ENCODE data around the gene SLIT3.

The SLIT3 gene

DNA sequence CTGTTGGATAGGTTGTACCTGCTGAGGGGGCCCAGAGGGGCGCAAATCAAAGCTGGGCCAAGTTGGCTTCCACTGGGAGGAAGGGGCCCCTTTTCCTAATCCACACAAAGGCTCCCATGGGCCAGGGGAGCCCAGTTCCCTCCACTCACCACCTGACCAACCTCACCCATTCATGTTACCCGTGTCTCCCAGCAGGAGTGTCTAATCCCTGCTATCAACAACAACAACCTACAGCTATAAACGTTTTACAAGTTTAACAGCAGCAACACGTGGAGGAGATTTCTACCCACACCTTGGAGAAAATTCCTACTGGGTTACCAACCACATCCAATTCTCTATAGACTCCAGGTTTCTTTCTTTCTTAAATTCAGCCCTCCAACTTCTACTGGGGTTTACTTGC is 216.2 kb downstream of the SLIT3 start:
- DNase-seq, result no peak
- no peaks in the 10 kb centered on the region for H3K27me3 ChIP-seq (replicated peaks)
- no peak overlapping the region for H3K27ac ChIP-seq
- H3K36me3 ChIP-seq (replicated peaks), result no peaks in the 10 kb centered on the region
- no peak for TF ChIP-seq CTCF (IDR thresholded peaks at IDR 0.05; ENCODE audit: low read depth, low read length, missing control alignments)
- in situ Hi-C loops (cut with HindIII; ENCODE audit: low pct_ligation_motif_present, low sequenced_read_pairs), result no loop called here
- no peak overlapping the region for H3K4me3 ChIP-seq (ENCODE audit: low read depth, low read length)

DNA sequence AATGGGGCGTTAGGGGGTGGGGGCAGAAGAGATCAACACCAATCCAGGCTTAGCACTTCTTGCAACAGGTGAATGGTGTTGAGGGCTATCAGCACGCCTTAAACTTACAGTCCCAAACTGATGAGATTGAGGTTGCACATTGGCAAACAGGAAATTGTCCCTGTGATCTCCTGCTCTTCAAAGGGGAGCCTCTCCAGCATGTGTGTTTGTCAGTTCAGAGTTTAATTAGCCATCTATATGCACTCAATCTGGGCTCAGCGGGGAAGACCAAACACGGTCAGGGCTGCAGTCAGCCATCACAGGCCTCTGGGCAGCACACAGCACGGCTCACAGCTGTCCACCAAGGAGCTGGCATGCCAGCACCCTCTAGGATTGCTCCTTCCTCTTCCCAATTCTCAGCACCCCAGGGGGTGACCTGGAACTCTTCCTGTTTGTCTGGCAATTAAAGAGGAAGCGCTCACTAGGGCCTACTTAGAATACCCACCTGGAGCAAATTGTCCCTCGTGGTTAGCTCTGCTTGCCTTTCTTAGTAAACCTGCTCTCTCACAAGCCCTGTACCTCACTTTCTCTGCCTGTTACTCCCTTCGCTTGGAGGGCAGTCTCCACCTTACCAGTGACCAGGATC is 217.4 kb downstream of the SLIT3 start:
- Histone ChIP-seq H3K27me3 (replicated peaks) (no peaks in the 10 kb centered on the region), H3K27ac (no peak overlapping the region), H3K36me3 (replicated peaks) (no peaks in the 10 kb centered on the region), H3K4me3 (ENCODE audit: low read depth, low read length) (no peak overlapping the region)
- TF ChIP-seq CTCF (IDR thresholded peaks at IDR 0.05; ENCODE audit: low read depth, low read length, missing control alignments), result no peak
- DNase-seq, result no peak
- in situ Hi-C loops (cut with HindIII; ENCODE audit: low pct_ligation_motif_present, low sequenced_read_pairs), result no loop called here

DNA sequence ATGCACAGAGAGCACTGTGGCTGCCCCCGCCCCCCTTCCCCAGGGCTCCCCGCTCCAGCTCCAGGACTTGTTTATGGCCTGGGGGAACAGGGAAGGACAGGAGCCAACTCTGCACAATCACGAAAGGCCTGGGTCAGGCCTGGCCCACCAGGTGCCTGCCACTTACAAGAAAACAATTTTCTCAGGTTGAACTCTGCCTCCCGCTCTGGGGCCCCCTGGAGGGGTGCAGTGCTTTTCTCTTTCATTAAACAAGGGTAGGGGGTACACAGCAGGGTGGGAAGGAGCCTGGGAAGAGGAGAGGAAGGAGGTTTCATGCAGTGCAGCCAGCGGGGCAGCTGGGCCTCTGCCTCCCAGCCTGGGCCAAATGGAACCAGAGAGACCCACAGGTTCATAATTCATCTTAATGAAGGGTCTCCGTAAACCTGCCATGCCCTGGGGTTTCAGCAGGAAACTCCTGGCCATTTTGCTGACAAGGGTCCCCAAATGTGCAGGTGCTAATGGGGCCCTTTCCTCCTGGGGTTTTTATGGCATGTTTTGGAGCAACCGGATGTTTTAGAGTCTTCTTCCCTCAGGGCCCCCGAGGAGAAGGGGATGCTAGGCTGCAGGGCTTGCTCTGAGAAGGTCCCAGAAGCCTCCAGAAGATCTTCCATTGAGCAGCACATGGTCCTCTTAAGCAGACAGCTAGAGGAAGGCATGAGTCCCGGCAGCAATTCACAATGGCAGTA is 219.8 kb downstream of the SLIT3 start:
- Histone ChIP-seq H3K4me3 (ENCODE audit: low read depth, low read length) (no peak overlapping the region), H3K36me3 (replicated peaks) (no peaks in the 10 kb centered on the region), H3K27ac (no peak overlapping the region), H3K27me3 (replicated peaks) (no peaks in the 10 kb centered on the region)
- in situ Hi-C loops (cut with HindIII; ENCODE audit: low pct_ligation_motif_present, low sequenced_read_pairs), result no loop called here
- TF ChIP-seq CTCF (IDR thresholded peaks at IDR 0.05; ENCODE audit: low read depth, low read length, missing control alignments), result no peak
- no peak for DNase-seq

DNA sequence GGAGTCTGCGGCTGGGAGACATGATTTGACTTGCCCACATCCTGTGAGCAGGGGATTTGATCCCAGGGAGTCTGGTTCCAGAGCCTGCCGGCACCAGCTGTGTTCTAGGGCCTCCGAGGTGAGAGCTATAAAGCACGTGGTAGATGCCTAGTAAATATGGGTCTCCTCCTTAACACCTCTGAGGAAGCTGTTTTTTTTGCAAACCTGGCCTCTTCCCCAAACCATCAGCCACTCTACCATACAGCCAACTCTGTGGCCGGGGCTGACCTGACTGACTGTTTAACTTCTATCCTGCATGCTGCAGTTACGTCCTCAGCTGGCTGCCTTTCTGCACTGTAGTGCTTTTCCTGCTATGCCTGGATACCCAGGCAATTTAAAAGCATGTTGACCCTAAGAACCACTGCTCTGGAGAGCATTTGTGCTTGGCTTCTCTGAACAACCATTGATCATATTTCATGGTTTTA is 220.5 kb downstream of the SLIT3 start:
- no peak for DNase-seq
- in situ Hi-C loops (cut with HindIII; ENCODE audit: low pct_ligation_motif_present, low sequenced_read_pairs), result no loop called here
- Histone ChIP-seq H3K27ac (no peak overlapping the region), H3K36me3 (replicated peaks) (no peaks in the 10 kb centered on the region), H3K27me3 (replicated peaks) (no peaks in the 10 kb centered on the region), H3K4me3 (ENCODE audit: low read depth, low read length) (no peak overlapping the region)
- no peak for TF ChIP-seq CTCF (IDR thresholded peaks at IDR 0.05; ENCODE audit: low read depth, low read length, missing control alignments)

- Histone ChIP-seq H3K27ac (no peak overlapping the region), H3K27me3 (replicated peaks) (no peaks in the 10 kb centered on the region), H3K36me3 (replicated peaks) (no peaks in the 10 kb centered on the region), H3K4me3 (ENCODE audit: low read depth, low read length) (no peak overlapping the region)
- no peak for DNase-seq
- in situ Hi-C loops (cut with HindIII; ENCODE audit: low pct_ligation_motif_present, low sequenced_read_pairs), result no loop called here
- no peak for TF ChIP-seq CTCF (IDR thresholded peaks at IDR 0.05; ENCODE audit: low read depth, low read length, missing control alignments)
These were observed 221.2 kb downstream of the SLIT3 start for GRCh38 chr5:169079697-169080096.
